Natural killer cell treated with Interleukin-12 subunit alpha and Interleukin-12 subunit beta and Interleukin-15 and Interleukin-18, amount 100 ng/mL, for 72 hours (primary cell): Measurements from ENCODE around the gene RAB39A. TPM values are rescaled to one million over a fixed set of nuclear protein-coding genes. Genes with fewer than 3 reads are reported as not detected.

Experiments
- ATAC-seq, 2 donors: fragments of 150-1000 bp; cut with Tn5 transposase in 1 of 2; sonication (Bioruptor Pico), chemical (Tn5 transposase) in 1 of 2; 2 replicates each; pipeline ENCODE4 v1.10.0; 2021
- DNase-seq: peaks from one replicate; pipeline ENCODE4 v3.0.0; 2022; ENCODE audit warnings: low spot score
- H3K27ac Mint-ChIP-seq, 2 donors: 1 replicate in 1 of 2; 2 replicates in 1 of 2; pipeline ENCODE4 v1.8.0; 2022; ENCODE audit warnings: mixed read lengths in 2 of 2, mild to moderate bottlenecking in 1 of 2, moderate library complexity in 1 of 2
- H3K27me3 Mint-ChIP-seq, 2 donors: 1 replicate in 1 of 2; 2 replicates in 1 of 2; pipeline ENCODE4 v1.8.0; 2022; ENCODE audit warnings: mixed read lengths in 2 of 2
- H3K36me3 Mint-ChIP-seq: one replicate; pipeline ENCODE4 v1.8.0; 2022; ENCODE audit warnings: mixed read lengths
- H3K4me1 Mint-ChIP-seq, 2 donors: 1 replicate in 1 of 2; 2 replicates in 1 of 2; pipeline ENCODE4 v1.8.0; 2022; ENCODE audit warnings: low read depth in 2 of 2, mixed read lengths in 2 of 2, mild to moderate bottlenecking in 1 of 2
- H3K4me3 Mint-ChIP-seq: one replicate; pipeline ENCODE4 v1.8.0; 2022; ENCODE audit warnings: mixed read lengths
- H3K9me3 Mint-ChIP-seq: 2 replicates; pipeline ENCODE4 v1.8.0; 2022; ENCODE audit warnings: mixed read lengths
- total RNA-seq, 2 donors: library from RNA; stranded (reverse); gene quantifications; one replicate each; pipeline ENCODE4 v1.2.3, GENCODE V29; 2022

RAB39A gene
- total RNA-seq, 2 donors from 2014 or later = 0.19 to 0.53 TPM

DNA sequence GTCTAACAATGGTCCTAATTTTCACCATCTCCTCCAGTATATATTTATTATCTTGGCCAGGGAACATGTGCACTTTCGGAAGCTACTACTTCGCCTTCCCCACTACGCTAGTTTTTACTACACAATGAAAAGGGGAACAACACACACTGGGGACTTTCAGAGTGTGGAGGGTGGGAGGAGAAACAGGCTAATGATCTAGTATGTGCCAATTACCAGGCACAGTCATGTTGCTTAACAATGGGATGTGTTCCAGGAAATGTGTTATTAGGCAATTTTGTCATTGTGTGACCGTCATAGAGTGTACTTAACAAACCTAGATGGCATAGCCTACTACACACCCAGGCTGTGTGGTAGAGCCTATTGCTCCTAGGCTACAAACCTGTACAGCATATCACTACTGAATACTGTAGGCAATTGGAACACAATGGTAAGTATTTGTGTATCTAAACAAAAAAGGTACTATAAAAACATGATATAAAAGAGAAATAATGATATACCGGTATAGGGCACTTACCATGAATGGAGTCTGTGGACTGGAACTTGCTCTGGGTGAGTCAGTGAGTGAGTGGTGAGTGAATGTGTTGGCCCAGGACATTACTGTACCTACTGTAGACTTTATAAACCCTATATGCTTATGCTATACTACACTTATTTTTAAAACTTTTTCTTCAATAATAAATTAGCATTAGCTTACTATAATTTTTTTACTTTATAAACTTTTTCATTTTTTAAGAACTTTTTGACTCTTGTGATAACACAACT is 60.3 kb downstream of the RAB39A start:
- H3K9me3 Mint-ChIP-seq = no peaks in the 10 kb centered on the region
- no peak for DNase-seq
- peaks cover 0 to 3% of the 10 kb centered on the region in 2 donors for H3K4me1 Mint-ChIP-seq
- no peak for ATAC-seq
- no peak overlapping the region for H3K27ac Mint-ChIP-seq
- peaks cover 7 to 23% of the 10 kb centered on the region in 2 donors for H3K27me3 Mint-ChIP-seq
- no peak overlapping the region for H3K4me3 Mint-ChIP-seq
- H3K36me3 Mint-ChIP-seq = no peaks in the 10 kb centered on the region

GRCh38 chr11:107991868-107992414 is 63.7 kb downstream of the RAB39A start:
- H3K4me1 Mint-ChIP-seq = peaks cover 0 to 3% of the 10 kb centered on the region in 2 donors
- no peak for DNase-seq
- H3K27me3 Mint-ChIP-seq = peaks cover 11 to 35% of the 10 kb centered on the region in 2 donors

GRCh38 chr11:107996006-107996776 is 67.9 kb downstream of the RAB39A start:
- no peak overlapping the region for H3K4me3 Mint-ChIP-seq
- no peaks in the 10 kb centered on the region for H3K9me3 Mint-ChIP-seq
- peaks cover 16 to 25% of the 10 kb centered on the region in 2 donors for H3K27me3 Mint-ChIP-seq
- no peaks in the 10 kb centered on the region for H3K4me1 Mint-ChIP-seq
- H3K27ac Mint-ChIP-seq = no peak overlapping the region
- ATAC-seq (no peak), DNase-seq (no peak)
- no peaks in the 10 kb centered on the region for H3K36me3 Mint-ChIP-seq

More at GRCh38 chr11:107991868-107992414, 63.7 kb downstream of the RAB39A start:
- Mint-ChIP-seq H3K4me3 (no peak overlapping the region), H3K9me3 (no peaks in the 10 kb centered on the region), H3K27ac (no peak overlapping the region), H3K36me3 (no peaks in the 10 kb centered on the region)
- no peak for ATAC-seq

DNA sequence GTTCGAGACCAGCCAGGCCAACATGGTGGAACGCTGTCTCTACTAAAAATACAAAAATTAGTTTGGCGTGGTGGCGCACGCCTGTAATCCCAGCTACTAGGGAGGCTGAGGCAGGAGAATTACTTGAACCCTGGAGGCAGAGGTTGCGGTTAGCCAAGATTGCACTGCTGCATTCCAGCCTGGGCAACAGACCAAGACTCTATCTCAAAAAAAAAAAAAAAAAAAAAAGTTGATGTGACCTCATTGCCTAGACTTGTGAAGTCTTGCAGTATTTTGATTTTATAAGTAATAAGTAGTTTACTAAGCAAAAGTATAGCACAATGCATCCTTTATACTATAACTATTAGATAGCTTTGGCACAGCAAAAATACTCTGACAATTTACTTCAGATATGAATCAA is 70.5 kb downstream of the RAB39A start:
- H3K36me3 Mint-ChIP-seq = no peaks in the 10 kb centered on the region
- H3K27me3 Mint-ChIP-seq = peaks cover 26 to 32% of the 10 kb centered on the region in 2 donors
- no peak overlapping the region for H3K27ac Mint-ChIP-seq
- no peak for DNase-seq
- H3K4me1 Mint-ChIP-seq = no peaks in the 10 kb centered on the region
- no peak for ATAC-seq
- H3K9me3 Mint-ChIP-seq = no peaks in the 10 kb centered on the region
- H3K4me3 Mint-ChIP-seq = no peak overlapping the region

DNA sequence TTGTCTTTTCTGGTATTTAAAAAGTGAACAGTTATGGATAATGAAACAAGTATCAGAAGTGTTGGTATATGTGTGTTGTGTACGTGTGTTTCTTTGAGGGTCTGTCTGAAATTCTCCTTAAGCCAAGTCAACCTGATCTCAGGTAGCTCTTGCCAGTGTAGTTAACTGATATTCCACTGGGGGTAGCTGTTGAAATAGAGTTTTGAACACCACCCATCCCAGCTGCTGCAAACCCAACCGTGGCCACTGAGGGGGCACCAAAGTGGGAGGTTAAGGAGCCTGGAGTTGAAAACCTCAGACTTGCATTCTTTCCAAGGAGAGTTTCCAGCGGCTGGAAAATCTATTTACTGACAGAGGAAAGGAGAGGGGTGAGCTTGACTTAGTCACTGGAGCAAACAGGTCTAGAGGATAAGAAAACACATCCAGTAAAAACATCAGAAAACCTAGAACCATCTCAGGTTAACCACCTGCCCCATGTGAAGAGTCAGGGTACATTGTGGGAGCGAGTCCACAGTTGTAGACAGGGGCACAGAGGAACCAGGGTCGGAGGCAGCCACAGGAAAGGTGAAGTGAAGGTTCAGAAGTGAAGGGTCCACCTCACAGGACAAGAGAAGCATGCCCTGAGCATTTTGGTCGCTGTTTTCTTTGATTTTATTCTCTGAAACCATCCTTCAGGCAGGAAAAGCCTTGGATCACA is 71.7 kb downstream of the RAB39A start:
- Mint-ChIP-seq H3K4me3 (no peak overlapping the region), H3K36me3 (no peaks in the 10 kb centered on the region), H3K27me3 (peaks cover 26 to 33% of the 10 kb centered on the region in 2 donors), H3K27ac (no peak overlapping the region), H3K4me1 (no peaks in the 10 kb centered on the region), H3K9me3 (no peaks in the 10 kb centered on the region)
- ATAC-seq (peak in 1 of 2 donors; percentile 56), DNase-seq (no peak)

DNA sequence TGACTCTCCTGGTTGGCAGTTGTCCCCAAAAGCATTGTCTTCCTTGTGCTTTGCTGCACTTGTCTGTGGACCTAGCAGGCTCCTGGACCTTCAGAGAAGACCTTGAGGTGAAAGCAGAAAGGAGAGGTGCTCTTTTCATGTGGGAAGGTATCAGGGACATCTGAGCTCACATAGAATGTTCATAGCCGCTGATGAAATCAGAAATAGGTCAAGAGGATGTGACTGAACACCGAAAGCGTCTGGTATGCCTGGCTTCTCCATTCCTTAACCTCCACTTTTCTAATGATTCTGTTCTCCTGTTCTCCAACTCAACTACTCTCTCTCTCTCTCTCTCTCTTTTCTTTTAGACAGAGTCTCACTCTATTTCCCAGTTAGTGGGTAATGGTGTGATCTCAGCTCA is 74.2 kb downstream of the RAB39A start:
- DNase-seq (no peak), ATAC-seq (no peak)
- no peaks in the 10 kb centered on the region for H3K36me3 Mint-ChIP-seq
- no peaks in the 10 kb centered on the region for H3K4me1 Mint-ChIP-seq
- peaks cover 18% of the 10 kb centered on the region in 2 donors for H3K27me3 Mint-ChIP-seq
- H3K4me3 Mint-ChIP-seq = no peak overlapping the region
- H3K27ac Mint-ChIP-seq = no peak overlapping the region
- no peaks in the 10 kb centered on the region for H3K9me3 Mint-ChIP-seq

GRCh38 chr11:108003623-108004022 is 75.4 kb downstream of the RAB39A start:
- no peak overlapping the region for H3K27ac Mint-ChIP-seq
- peaks cover 0 to 5% of the 10 kb centered on the region in 2 donors for H3K4me1 Mint-ChIP-seq
- ATAC-seq = no peak
- no peak for DNase-seq
- peaks cover 15 to 18% of the 10 kb centered on the region in 2 donors for H3K27me3 Mint-ChIP-seq
- no peaks in the 10 kb centered on the region for H3K36me3 Mint-ChIP-seq
- no peaks in the 10 kb centered on the region for H3K9me3 Mint-ChIP-seq
- H3K4me3 Mint-ChIP-seq = no peak overlapping the region

- Mint-ChIP-seq H3K27ac (peak overlapping the region in 1 of 2 donors; percentile 95), H3K4me3 (peak overlapping the region; percentile 96), H3K4me1 (peaks cover 12 to 20% of the 10 kb centered on the region in 2 donors), H3K9me3 (no peaks in the 10 kb centered on the region), H3K36me3 (peaks cover 4% of the 10 kb centered on the region), H3K27me3 (peaks cover 8 to 10% of the 10 kb centered on the region in 2 donors)
- no peak for ATAC-seq
- no peak for DNase-seq
Measured at GRCh38 chr11:108007819-108008218, 79.6 kb downstream of the RAB39A start.

DNA sequence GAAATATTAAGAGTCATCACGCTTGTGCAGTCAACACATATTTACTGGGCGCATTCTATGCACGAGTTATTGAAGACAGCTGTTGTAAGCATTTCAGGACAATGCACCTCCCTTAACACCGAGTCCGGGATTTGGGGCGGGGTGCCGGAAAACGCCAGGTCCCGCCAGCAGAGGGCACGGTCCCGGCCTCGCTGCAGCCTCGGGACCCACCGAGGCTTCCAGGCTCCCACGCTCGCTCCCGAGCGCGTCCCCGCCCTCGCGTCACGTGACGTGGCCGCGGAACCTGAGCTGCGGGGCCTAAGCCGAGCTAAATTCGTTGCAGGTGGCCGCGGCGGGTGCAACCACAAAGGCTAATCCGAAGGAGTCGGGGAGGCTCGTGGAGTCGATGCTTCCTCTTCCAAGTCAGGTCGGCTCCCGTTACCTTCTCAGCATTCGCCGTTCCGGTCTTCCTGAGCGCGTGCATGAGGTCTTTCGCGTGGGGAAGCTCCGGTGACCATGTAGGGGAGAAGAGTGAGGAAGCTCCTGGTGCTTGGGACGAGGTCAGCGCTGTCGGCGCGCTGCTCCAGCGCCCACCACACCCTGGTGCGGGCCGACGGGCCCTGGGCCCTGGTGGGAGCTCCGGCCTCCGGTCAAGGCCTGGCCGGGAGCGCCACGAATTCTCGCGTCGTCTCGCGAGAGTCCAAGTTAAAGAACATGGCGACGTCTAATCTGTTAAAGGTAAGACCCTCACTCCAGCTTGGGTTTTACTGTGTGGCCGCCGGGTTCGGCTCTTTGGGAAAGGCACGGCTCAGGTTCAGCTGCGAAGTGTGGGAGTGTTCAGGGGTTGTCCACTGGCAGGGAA is 80.6 kb downstream of the RAB39A start, which contains the start of gene CUL5:
TSS of gene CUL5 (plus strand) at position 243 of the 841 bp plus-strand sequence. CDS start at position 694, 451 bp downstream.
- Mint-ChIP-seq H3K4me1 (peaks cover 12 to 20% of the 10 kb centered on the region in 2 donors), H3K36me3 (peaks cover 4% of the 10 kb centered on the region), H3K27ac (peak within 1 kb of the TSS; percentile 95 to 99), H3K9me3 (no peaks in the 10 kb centered on the region), H3K4me3 (peak within 1 kb of the TSS; percentile 96), H3K27me3 (no peaks in the 10 kb centered on the region)
- DNase-seq = peak; percentile 92
- ATAC-seq = peak; percentile 94 to 95

DNA sequence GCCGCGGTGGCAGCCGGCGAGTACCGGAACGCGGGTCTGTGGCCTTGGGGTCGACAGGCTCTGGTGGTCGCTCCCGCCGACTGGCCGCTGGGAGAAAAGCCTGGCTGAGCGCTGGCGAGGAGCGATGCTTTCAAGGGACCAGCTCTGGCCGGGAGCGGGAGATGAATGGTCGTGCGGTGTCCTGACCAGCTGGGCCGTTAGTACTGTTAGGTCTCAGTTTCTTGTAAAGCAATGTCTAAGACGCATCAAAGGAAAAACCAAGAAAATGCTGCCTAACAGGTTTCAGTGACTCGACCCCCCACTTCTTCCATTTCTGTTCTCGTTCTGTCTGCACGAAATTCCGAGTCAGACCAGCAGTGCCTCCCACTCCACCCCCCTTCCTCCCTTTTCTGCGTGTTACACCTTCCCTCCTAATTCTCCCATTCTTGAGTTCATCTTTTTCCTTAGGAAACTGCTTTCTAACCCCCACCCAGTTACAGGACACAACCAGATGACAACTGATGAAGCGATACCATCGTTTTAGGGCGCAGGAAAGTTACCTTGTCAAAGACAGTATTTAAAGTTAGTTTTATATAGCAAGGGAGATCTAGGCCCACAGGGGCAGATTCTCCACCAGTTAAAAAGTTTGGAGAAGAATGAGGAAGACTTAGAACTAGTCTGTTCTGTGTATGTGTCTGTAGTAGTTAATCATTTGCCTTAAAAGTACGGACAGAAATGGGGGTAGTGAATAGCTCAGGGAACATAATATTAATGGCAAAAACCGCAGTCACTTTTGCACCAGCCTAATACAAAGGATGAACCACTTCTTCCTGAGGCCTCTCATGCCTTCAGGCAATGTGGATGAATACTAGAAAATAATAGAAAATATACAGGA is 81.5 kb downstream of the RAB39A start:
- Mint-ChIP-seq H3K4me1 (peaks cover 12 to 20% of the 10 kb centered on the region in 2 donors), H3K27me3 (no peaks in the 10 kb centered on the region), H3K27ac (peak overlapping the region; percentile 95 to 99), H3K4me3 (peak overlapping the region; percentile 96), H3K9me3 (no peaks in the 10 kb centered on the region), H3K36me3 (peaks cover 4% of the 10 kb centered on the region)
- DNase-seq (no peak), ATAC-seq (no peak)

GRCh38 chr11:108012139-108012725 is 84.0 kb downstream of the RAB39A start:
- H3K27ac Mint-ChIP-seq = no peak overlapping the region
- no peak overlapping the region for H3K4me3 Mint-ChIP-seq
- no peak for ATAC-seq
- H3K36me3 Mint-ChIP-seq = peaks cover 4% of the 10 kb centered on the region
- H3K27me3 Mint-ChIP-seq = no peaks in the 10 kb centered on the region
- no peak for DNase-seq
- H3K9me3 Mint-ChIP-seq = no peaks in the 10 kb centered on the region
- H3K4me1 Mint-ChIP-seq = peaks cover 28 to 36% of the 10 kb centered on the region in 2 donors
